Thymus (tissue), 11 donors: ENCODE measurements around the gene PCDHA7. TPM values are rescaled to one million over a fixed set of nuclear protein-coding genes. Genes with fewer than 3 reads are reported as not detected.
"Not testable (repeated sequence)": the region's sequence is repeated elsewhere in the genome, so short reads cannot be mapped to it uniquely, and the experiment has no call there.

Experiments used
- DNase-seq, 9 donors: peaks; one replicate each; pipeline ENCODE4 v3.0.0-alpha.2; 2013; ENCODE audit warnings: low spot score in 9 of 9, low read depth in 6 of 9, missing footprints in 1 of 9
- H3K27ac ChIP-seq, 2 donors: one replicate each; pipeline ENCODE4 v1.5.1; 2013; ENCODE audit warnings: control low read depth in 1 of 2, low read depth in 1 of 2, low read length in 1 of 2, mild to moderate bottlenecking in 1 of 2, moderate library complexity in 1 of 2
- H3K27me3 ChIP-seq, 2 donors: one replicate each; pipeline ENCODE4 v1.5.1; 2013; ENCODE audit warnings: low read length in 1 of 2; ENCODE audit not compliant: control insufficient read depth in 2 of 2, insufficient read depth in 1 of 2
- H3K36me3 ChIP-seq, 2 donors: one replicate each; pipeline ENCODE4 v1.5.1; 2013; ENCODE audit warnings: low read length in 1 of 2, mild to moderate bottlenecking in 1 of 2, moderate library complexity in 1 of 2; ENCODE audit not compliant: control insufficient read depth in 2 of 2, insufficient read depth in 2 of 2
- H3K4me1 ChIP-seq, 2 donors: one replicate each; pipeline ENCODE4 v1.5.1; 2013; ENCODE audit warnings: low read length in 2 of 2; ENCODE audit not compliant: control insufficient read depth in 2 of 2, insufficient read depth in 2 of 2
- H3K4me3 ChIP-seq, 2 donors: one replicate each; pipeline ENCODE4 v1.5.1; 2013; ENCODE audit warnings: low read length in 2 of 2, control low read depth in 1 of 2, mild to moderate bottlenecking in 1 of 2
- H3K9me3 ChIP-seq, 2 donors: one replicate each; pipeline ENCODE4 v1.5.1; 2013; ENCODE audit warnings: low read length in 1 of 2, mild to moderate bottlenecking in 1 of 2; ENCODE audit not compliant: control insufficient read depth in 2 of 2, insufficient read depth in 1 of 2
- WGBS: extraction: QIAGEN DNeasy Blood & Tissue Kit; methylation state at CpG from one replicate; pipeline ENCODE4 v1.1.7; 2013; 5-methylcytosine and 5-hydroxymethylcytosine counted together
- polyA plus RNA-seq: library from polyadenylated mRNA; stranded (reverse); fragments of 200-250 nt; gene quantifications from one replicate; pipeline ENCODE4 v1.2.3, GENCODE V29; 2013
- total RNA-seq: library from RNA; stranded (reverse); fragments of 120-200 nt; gene quantifications from one replicate; pipeline ENCODE4 v1.2.4, GENCODE V29; 2013
- donor health status: healthy.

Gene PCDHA7
- total and polyA plus RNA-seq, 2 donors, result under 0.01 to 0.02 TPM

GRCh38 chr5:140875085-140876065 lies 41.3 kb downstream of the PCDHA7 start, which contains the start of gene PCDHA12:
PCDHA12 (plus strand) TSS chr5:140875308; CDS start chr5:140875473, 165 bp downstream.
- Histone ChIP-seq H3K4me3 (no peak within 1 kb of the TSS), H3K9me3 (peaks cover 12 to 28% of the 10 kb centered on the region in 2 donors), H3K4me1 (no peaks in the 10 kb centered on the region), H3K36me3 (no peaks in the 10 kb centered on the region), H3K27me3 (peaks cover 0 to 14% of the 10 kb centered on the region in 2 donors), H3K27ac (no peak within 1 kb of the TSS)
- DNase-seq, result no peak
- WGBS, result 25% methylated on average over 47 of the region's 47 CpGs

- Histone ChIP-seq H3K9me3 (peaks cover 5 to 18% of the 10 kb centered on the region in 2 donors), H3K27me3 (peaks cover 0 to 11% of the 10 kb centered on the region in 2 donors)
- not testable (repeated sequence) for H3K27ac ChIP-seq, H3K36me3 ChIP-seq, H3K4me3 ChIP-seq, DNase-seq, H3K4me1 ChIP-seq
- WGBS, result 58% methylated on average over 80 of the region's 80 CpGs
Measured at GRCh38 chr5:140876541-140877261, 42.6 kb downstream of the PCDHA7 start.

- H3K9me3 ChIP-seq, result peaks cover 5 to 22% of the 10 kb centered on the region in 2 donors
- no peak overlapping the region for H3K27ac ChIP-seq
- DNase-seq, result no peak
- H3K4me3 ChIP-seq, result no peak overlapping the region
- H3K4me1 ChIP-seq, result no peaks in the 10 kb centered on the region
- H3K27me3 ChIP-seq, result peaks cover 0 to 15% of the 10 kb centered on the region in 2 donors
- 56% methylated on average over 37 of the region's 37 CpGs for WGBS
- no peaks in the 10 kb centered on the region for H3K36me3 ChIP-seq
Measured at GRCh38 chr5:140877262-140877581, 43.2 kb downstream of the PCDHA7 start.

GRCh38 chr5:140881889-140882590 lies 48.0 kb downstream of the PCDHA7 start, which contains the start of gene PCDHA13:
PCDHA13 (plus strand) TSS chr5:140882124; CDS start chr5:140882269, 145 bp downstream.
- 18% methylated on average over 34 of the region's 35 CpGs for WGBS
- H3K9me3 ChIP-seq, result peaks cover 9 to 30% of the 10 kb centered on the region in 2 donors
- peaks cover 0 to 8% of the 10 kb centered on the region in 2 donors for H3K27me3 ChIP-seq
- H3K27ac ChIP-seq, result no peak within 1 kb of the TSS
- no peaks in the 10 kb centered on the region for H3K4me1 ChIP-seq
- no peak within 1 kb of the TSS for H3K4me3 ChIP-seq
- no peak for DNase-seq
- H3K36me3 ChIP-seq, result no peaks in the 10 kb centered on the region

- Histone ChIP-seq H3K4me1 (no peaks in the 10 kb centered on the region), H3K4me3 (no peak overlapping the region), H3K27me3 (peaks cover 0 to 3% of the 10 kb centered on the region in 2 donors), H3K9me3 (peaks cover 7 to 25% of the 10 kb centered on the region in 2 donors), H3K27ac (no peak overlapping the region), H3K36me3 (no peaks in the 10 kb centered on the region)
- no peak for DNase-seq
- 23% methylated on average over 12 of the region's 12 CpGs for WGBS
Measured at GRCh38 chr5:140882591-140882899, 48.5 kb downstream of the PCDHA7 start.

- DNase-seq, result no peak
- Histone ChIP-seq H3K27me3 (peaks cover 0 to 3% of the 10 kb centered on the region in 2 donors), H3K27ac (no peak overlapping the region), H3K9me3 (peaks cover 7 to 23% of the 10 kb centered on the region in 2 donors), H3K4me3 (no peak overlapping the region), H3K36me3 (no peaks in the 10 kb centered on the region), H3K4me1 (no peaks in the 10 kb centered on the region)
- WGBS, result 60% methylated on average over 41 of the region's 41 CpGs
Measured at GRCh38 chr5:140883373-140883772, 49.3 kb downstream of the PCDHA7 start.

- no peak for DNase-seq
- Histone ChIP-seq H3K9me3 (peaks cover 7 to 23% of the 10 kb centered on the region in 2 donors), H3K27me3 (peaks cover 0 to 3% of the 10 kb centered on the region in 2 donors), H3K27ac (no peak overlapping the region), H3K4me1 (no peaks in the 10 kb centered on the region), H3K36me3 (no peaks in the 10 kb centered on the region), H3K4me3 (no peak overlapping the region)
- WGBS, result 55% methylated on average over 79 of the region's 79 CpGs
Measured at GRCh38 chr5:140883927-140884697, 50.0 kb downstream of the PCDHA7 start.
